ENCODE data around the gene ACSBG1.

The ACSBG1 gene

DNA sequence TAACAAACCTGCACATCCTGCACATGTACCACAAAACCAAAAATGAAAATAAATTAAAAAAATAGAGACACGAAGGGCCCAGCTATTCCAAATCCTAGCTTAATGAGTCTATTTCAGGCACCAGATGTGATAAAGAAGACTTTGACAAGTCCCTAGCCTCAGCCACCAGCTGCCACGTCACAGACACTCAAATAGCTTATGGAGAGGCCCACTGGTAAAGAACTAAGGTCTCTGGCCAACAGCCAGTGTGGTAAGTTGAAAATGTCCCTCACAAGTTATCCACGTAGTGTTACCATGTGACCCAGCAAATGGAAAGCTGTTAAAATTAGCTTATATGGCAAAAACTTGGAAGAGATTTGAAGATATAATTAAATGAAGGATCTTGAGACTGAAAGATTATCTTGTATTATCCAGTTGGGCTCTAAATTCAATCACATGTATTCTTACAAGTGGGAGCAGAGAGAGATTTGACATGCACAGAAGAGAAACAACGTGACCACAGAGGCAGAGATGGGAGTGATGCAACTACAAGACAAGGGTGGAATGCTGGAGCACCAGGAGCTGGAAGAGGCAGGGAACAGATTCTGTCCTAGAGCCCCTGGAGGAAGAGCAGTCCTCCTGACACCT lies 10.9 kb downstream of the ACSBG1 start:
- no peak for DNase-seq (ENCODE audit: low spot score)

DNA sequence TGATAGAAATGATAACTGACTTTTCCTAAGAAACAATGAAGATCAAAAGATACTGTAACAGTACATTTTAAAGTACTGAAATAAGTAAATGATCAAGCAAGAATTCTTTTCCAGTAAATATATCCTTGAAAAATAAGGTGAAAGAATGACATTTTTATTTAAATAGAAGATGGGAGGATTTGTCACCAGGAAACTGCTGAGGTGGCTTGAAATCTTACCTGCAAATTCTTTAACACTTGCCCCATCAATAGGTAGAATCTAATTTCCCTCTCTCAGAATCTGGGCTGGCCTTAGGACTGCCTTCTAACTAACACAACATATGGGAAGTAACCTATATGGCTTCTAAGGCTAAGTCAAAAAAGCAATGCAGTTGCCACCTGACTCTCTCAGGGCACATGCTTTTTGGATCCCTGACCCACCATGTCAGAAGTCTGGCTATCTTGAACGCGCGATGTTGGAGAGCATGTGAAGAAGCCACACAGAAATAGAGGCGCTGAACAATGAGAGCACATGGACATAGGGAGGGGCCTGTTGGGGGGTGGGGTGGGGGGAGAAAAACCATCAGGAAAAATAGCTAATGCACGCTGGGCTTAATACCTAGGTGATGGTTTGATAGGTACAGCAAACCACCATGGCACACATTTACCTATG lies 11.5 kb downstream of the ACSBG1 start:
- no peak for DNase-seq (ENCODE audit: low spot score)

DNA sequence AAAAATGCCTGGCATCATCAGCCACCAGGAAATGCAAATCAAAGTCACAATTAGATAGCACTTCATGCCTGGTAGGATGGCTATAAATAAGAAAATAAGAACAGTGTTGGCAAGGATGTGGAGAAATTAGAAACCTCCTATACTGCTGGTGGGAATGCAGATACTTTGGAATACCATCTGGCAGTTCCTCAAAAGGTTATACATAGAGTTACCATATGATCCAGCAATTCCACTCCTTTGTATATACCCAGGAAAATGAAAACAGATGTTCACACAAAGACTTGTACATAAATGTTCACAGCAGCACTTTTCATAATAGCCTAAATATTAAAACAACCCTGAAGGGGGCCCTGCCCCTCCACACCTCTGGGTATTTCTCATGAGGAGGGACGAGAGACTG lies 13.7 kb downstream of the ACSBG1 start:
- DNase-seq (ENCODE audit: low spot score) = no peak

DNA sequence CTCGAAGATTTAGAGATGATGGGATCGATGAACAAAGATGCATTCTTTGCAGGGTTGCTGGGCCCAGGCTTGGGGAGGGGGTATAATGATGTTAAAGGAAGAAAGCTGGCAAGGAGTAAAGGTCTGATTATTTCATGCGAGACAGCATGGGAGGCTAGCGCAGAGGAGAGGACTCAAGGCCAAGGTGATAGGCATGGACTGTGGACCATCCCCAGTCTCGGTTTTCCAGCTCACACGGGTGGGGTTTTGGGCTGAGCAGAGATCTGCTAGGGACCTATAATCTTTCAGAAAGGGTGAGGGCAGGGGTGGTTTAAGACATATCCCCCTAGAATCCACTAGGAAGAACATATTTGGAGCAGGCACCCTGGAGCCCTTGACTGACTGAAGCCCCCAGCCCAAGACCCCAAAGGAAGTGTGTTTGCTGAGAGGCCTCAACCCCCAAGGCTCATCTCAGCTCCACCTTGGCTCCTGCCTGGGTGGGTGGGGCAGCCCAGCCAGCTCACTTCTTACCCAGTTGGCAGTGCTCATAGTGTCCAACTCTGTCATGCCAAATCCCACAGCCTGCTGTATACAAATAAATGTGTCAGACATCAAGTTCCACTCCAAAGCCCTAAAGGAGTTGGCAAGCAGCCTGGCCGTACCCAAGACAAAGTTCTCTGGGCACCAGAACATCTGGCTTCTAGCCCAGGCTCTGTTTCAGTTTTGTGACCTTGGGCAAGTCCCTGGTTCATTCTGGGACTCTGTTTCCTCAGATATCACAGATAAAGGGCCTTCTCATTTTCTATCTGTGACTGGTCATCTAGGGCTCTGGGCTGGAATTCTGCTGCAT lies 17.9 kb downstream of the ACSBG1 start:
- DNase-seq (ENCODE audit: low spot score) = no peak

GRCh38 chr15:78213956-78214355 lies 20.4 kb downstream of the ACSBG1 start:
- DNase-seq (ENCODE audit: low spot score) = no peak

GRCh38 chr15:78213425-78213750 lies 21.0 kb downstream of the ACSBG1 start:
- no peak for DNase-seq (ENCODE audit: low spot score)

- no peak for DNase-seq (ENCODE audit: low spot score)
Observed at GRCh38 chr15:78212546-78213424, 21.6 kb downstream of the ACSBG1 start.

- no peak for DNase-seq (ENCODE audit: low spot score)
Observed at GRCh38 chr15:78212008-78212407, 22.4 kb downstream of the ACSBG1 start.

GRCh38 chr15:78211189-78211921 lies 23.0 kb downstream of the ACSBG1 start:
- no peak for DNase-seq (ENCODE audit: low spot score)

DNA sequence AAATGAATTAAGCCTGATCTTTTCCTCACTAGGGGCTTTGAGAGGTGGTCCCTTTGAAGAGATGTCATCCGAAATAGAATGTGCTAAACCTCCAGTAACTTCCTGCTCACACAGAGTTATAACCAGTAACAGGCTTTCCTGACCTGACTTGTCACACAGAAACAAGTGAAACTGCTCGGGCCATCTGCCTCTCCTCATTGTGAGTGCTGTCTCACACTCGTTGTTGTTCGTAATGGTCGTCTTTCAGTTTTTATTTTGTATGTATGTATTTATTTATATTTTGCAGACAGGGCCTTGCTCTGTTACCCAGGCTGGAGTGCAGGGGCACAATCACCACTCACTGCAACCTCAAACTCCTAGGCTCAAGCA lies 24.0 kb downstream of the ACSBG1 start:
- no peak for DNase-seq (ENCODE audit: low spot score)

GRCh38 chr15:78209646-78210348 lies 24.6 kb downstream of the ACSBG1 start:
- DNase-seq (ENCODE audit: low spot score) = no peak

- no peak for DNase-seq (ENCODE audit: low spot score)
Observed at GRCh38 chr15:78208887-78209645, 25.3 kb downstream of the ACSBG1 start.

DNA sequence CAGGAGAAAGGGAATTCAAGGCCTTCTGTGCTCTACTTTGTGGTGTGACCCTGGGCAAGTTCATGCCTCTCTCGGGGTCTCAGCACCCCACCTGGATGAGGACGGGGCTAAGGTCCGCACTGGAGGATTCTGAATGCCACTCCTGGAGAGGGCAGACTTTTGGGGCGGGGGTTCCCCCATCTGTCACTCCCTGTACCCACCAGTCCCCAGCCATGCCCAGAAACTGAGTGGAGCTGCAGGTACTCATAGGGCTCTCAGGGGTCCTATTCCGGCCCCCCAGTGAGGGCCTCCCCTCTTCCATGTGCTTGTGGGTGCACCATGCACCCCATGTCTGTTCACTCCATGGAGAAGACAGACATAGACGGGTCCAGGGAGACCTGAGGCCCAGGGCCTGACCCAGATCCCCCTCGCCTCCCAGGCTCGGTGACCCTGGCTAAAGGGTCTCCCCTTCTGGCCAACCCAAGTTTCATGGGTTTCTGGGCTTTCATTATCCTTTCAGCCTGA lies 26.0 kb downstream of the ACSBG1 start:
- DNase-seq (ENCODE audit: low spot score) = no peak

DNA sequence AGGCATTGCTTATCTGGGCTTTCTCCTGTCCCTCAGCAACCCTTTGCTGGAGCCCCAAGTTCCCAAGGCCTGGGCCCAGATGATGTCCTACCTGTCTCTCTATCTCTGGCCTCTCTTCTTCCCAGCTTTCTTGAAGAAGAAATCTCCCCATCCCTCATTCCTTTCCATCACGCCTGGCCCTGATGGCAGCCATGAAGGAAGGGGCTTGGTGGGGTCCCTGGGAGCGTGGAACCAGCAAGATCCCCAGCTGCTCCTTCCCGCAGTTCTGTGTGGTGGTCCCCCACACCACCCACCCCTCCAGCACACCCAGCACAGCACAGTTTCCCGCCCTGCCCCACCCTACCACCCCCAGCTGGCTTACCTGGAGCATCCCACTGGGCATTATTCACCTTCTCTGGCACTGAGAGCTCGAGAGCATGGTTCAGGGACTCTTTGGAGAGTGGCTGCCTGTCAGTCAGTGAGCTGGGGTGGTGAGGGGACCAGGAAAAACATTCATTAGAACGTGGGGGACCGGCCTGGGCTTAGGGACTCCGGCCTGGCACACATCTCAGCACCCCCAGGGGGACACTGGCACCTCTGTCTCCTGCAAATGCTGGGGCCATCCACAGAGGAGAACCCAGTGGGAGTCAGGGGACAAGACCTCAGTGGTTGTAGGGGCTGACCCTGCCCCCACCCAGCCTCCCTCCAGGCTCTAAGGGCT lies 26.6 kb downstream of the ACSBG1 start:
- DNase-seq (ENCODE audit: low spot score) = no peak

DNA sequence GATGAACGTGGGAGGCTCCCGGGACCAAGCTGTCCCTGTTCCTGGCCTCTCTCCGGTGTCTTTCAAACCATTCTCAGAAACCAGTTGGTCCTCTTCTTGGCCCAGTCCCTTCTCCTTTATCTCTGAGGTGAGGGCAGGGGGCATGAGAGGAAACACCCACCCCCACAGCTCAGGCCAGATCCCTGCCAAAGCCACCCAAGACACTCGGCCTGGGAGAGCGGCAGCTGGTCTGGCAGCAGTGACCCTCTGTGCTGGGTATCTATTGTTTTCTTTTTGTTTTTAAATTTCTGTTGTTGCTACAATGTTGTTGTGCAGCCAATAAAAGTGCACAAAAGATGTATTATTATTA lies 27.3 kb downstream of the ACSBG1 start:
- DNase-seq (ENCODE audit: low spot score) = no peak

DNA sequence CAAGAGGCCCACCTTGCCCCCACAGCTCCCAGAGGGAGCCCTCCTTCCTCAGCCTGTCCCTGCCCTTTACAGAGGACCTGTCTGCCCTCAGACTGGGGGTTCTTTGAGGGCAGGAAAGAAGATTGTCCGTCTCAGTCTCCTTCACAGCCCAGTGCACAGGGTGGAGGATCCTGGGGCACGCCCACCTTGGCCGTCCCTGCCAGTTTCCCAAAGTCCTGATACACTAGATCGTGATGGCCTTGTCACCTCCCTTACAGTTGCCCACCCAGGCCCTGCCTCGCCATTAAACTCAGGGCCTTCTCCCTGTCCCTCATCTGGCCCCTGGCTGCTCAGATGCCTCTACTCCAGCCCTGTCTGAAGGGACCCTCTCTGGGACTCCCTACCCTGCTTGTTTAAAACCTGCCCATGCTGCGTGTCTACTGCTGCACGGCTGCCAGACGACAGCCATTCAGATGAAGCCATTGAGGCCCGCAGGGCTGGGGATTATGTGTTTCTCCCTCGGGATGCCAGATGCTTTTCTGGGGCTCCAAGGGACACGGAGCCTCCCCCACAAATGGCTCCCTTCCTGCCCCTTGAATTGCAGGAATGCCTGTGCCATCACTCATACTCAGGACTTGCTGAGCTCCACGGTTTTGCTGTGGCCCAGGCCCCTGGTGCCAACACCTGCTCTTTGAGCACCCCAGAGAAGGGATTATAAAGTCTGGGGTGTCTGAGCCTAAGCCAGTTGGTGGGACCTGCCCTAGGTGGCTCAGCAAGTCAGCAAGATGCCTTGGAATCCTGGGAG lies 27.8 kb downstream of the ACSBG1 start:
- no peak for DNase-seq (ENCODE audit: low spot score)

DNA sequence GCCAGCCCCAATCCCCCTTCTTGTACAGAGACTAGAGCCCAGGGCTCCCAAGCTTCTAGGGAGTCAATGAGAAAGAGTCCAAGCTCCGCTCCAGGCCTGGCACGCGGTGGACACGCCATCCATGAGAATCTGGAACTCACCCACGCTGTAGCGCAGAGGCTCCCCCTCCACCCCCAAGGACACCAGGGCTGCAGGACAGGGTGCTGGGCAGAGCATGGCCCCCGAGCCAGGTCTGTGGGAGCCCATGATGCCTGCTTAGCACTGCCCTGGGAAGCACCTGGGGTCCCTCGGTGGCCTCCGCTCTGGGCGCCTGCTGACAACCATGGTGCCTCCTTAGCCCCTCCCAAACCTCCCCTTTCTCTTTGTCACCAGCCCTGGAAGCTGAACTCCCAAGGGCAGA lies 28.5 kb downstream of the ACSBG1 start:
- no peak for DNase-seq (ENCODE audit: low spot score)

DNA sequence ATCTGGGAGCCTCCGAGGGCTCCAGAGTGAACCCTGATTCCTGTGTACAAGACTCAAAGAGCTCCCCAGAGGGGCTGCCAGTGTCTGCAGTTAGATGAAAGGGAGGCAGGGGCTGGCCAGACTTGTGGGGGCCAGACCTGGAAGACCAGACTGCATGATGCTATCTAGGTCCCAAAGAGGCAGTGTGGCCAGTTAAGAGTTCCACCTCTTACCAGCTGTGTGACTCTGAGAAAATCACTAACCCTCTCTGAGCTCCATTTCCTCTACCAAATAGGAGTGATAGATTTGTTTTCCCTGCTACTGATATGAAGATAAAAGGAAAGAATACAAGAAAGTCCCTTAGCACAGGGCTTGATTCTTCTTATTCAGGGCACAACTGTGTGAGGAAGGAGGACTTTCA lies 29.0 kb downstream of the ACSBG1 start:
- DNase-seq (ENCODE audit: low spot score) = no peak
